Mesenchymal stem cell (in vitro differentiated cells and primary cell): Measurements from ENCODE around the gene GPR108.

Experiments
- DNase-seq: peaks from one replicate; pipeline ENCODE4 v3.0.0-alpha.2; 2013
- H2AFZ ChIP-seq: one replicate; pipeline ENCODE4 v1.6.1; 2013; ENCODE audit warnings: low read depth, mild to moderate bottlenecking, control low read depth, inconsistent platforms, low read length, moderate library complexity
- H2AK5ac ChIP-seq: 2 replicates; pipeline ENCODE4 v1.6.1; 2013; ENCODE audit warnings: low read length, moderate library complexity, mild to moderate bottlenecking, inconsistent platforms; ENCODE audit not compliant: severe bottlenecking
- H2BK120ac ChIP-seq: one replicate; pipeline ENCODE4 v1.6.1; 2013; ENCODE audit warnings: low read depth, mild to moderate bottlenecking, inconsistent platforms, low read length, moderate library complexity
- H2BK12ac ChIP-seq, 2 experiments: one replicate each; pipeline ENCODE4 v1.6.1; 2013; ENCODE audit warnings: inconsistent platforms in 2 of 2, low read length in 2 of 2, mild to moderate bottlenecking in 2 of 2, moderate library complexity in 2 of 2, control low read depth in 1 of 2
- H2BK15ac ChIP-seq: one replicate; pipeline ENCODE4 v1.6.1; 2013; ENCODE audit warnings: mild to moderate bottlenecking, low read depth, inconsistent platforms; ENCODE audit not compliant: poor library complexity, severe bottlenecking
- H2BK5ac ChIP-seq: 2 replicates; pipeline ENCODE4 v1.6.1; 2013; ENCODE audit warnings: low read depth, mild to moderate bottlenecking, low read length, control low read depth, inconsistent platforms; ENCODE audit not compliant: poor library complexity, severe bottlenecking
- H3K14ac ChIP-seq, 2 experiments: one replicate each; pipeline ENCODE4 v1.6.1; 2013; ENCODE audit warnings: inconsistent platforms in 2 of 2, low read length in 2 of 2, control low read depth in 1 of 2, mild to moderate bottlenecking in 1 of 2, moderate library complexity in 1 of 2
- H3K18ac ChIP-seq, 2 experiments: one replicate each; pipeline ENCODE4 v1.6.1; 2013; ENCODE audit warnings: inconsistent platforms in 2 of 2, low read length in 2 of 2, control low read depth in 1 of 2, low read depth in 1 of 2, mild to moderate bottlenecking in 1 of 2
- H3K23ac ChIP-seq, 2 experiments: one replicate each; pipeline ENCODE4 v1.6.1; 2013; ENCODE audit warnings: inconsistent platforms in 2 of 2, low read length in 2 of 2, mild to moderate bottlenecking in 2 of 2, moderate library complexity in 2 of 2, control low read depth in 1 of 2
- H3K27ac ChIP-seq: 2 replicates; pipeline ENCODE4 v1.5.1; 2013; ENCODE audit warnings: mild to moderate bottlenecking, moderate library complexity, low read length, control low read depth, inconsistent platforms; ENCODE audit not compliant: poor library complexity, severe bottlenecking
- H3K27me3 ChIP-seq, 2 experiments: 2 replicates each; pipeline versions ENCODE4 v1.6.1 to v1.7.0; 2013; ENCODE audit warnings: low read length in 2 of 2, mild to moderate bottlenecking in 2 of 2, moderate library complexity in 2 of 2, control low read depth in 1 of 2, inconsistent platforms in 1 of 2; ENCODE audit not compliant: control insufficient read depth in 1 of 2, insufficient read depth in 1 of 2
- H3K36me3 ChIP-seq, 2 experiments: 2 replicates each; pipeline versions ENCODE4 v1.6.1 to v1.7.0; 2013; ENCODE audit warnings: low read length in 2 of 2, control low read depth in 1 of 2, inconsistent platforms in 1 of 2, low read depth in 1 of 2, mild to moderate bottlenecking in 1 of 2; ENCODE audit not compliant: insufficient read depth in 2 of 2, control insufficient read depth in 1 of 2
- H3K4ac ChIP-seq, 2 experiments: one replicate each; pipeline ENCODE4 v1.6.1; 2013; ENCODE audit warnings: inconsistent platforms in 2 of 2, low read length in 2 of 2, mild to moderate bottlenecking in 2 of 2, moderate library complexity in 2 of 2, control low read depth in 1 of 2, low read depth in 1 of 2
- H3K4me1 ChIP-seq: 2 replicates; pipeline ENCODE4 v1.6.1; 2013; ENCODE audit warnings: low read depth, low read length, control low read depth; ENCODE audit not compliant: control insufficient read depth, insufficient read depth
- H3K4me2 ChIP-seq: 2 replicates; pipeline ENCODE4 v1.6.1; 2013; ENCODE audit warnings: low read length, mild to moderate bottlenecking, inconsistent platforms; ENCODE audit not compliant: poor library complexity, severe bottlenecking
- H3K4me3 ChIP-seq, 2 experiments: 2 replicates each; pipeline versions ENCODE4 v1.5.1 to v1.7.0; 2013; ENCODE audit warnings: low read length in 2 of 2, mild to moderate bottlenecking in 2 of 2, control low read depth in 1 of 2, low read depth in 1 of 2; ENCODE audit not compliant: insufficient read depth in 1 of 2
- H3K79me1 ChIP-seq: replicated peaks from 2 replicates; pipeline ENCODE4 v1.6.1; 2013; ENCODE audit warnings: mild to moderate bottlenecking, control low read depth, low read length, inconsistent platforms; ENCODE audit not compliant: poor library complexity, severe bottlenecking
- H3K9ac ChIP-seq: 2 replicates; pipeline ENCODE4 v1.7.0; 2013; ENCODE audit warnings: mild to moderate bottlenecking, low read length, moderate library complexity
- H3K9me3 ChIP-seq: 2 replicates; pipeline ENCODE4 v1.7.0; 2013; ENCODE audit warnings: mild to moderate bottlenecking, low read length; ENCODE audit not compliant: control insufficient read depth
- H4K8ac ChIP-seq: one replicate; pipeline ENCODE4 v1.6.1; 2013; ENCODE audit warnings: inconsistent platforms, mild to moderate bottlenecking, low read length, moderate library complexity
- H4K91ac ChIP-seq: one replicate; pipeline ENCODE4 v1.6.1; 2013; ENCODE audit warnings: mild to moderate bottlenecking, low read length, inconsistent platforms
- WGBS: methylation state at CpG from one replicate; pipeline ENCODE4 v1.1.7; 2013; ENCODE audit warnings: mixed read lengths; 5-methylcytosine and 5-hydroxymethylcytosine counted together

The GPR108 gene

GRCh38 chr19:6712692-6713670 lies 24.4 kb downstream of the GPR108 start:
- Histone ChIP-seq H2AFZ (no peak overlapping the region), H3K14ac (no peak overlapping the region), H3K4ac (no peak overlapping the region), H2BK5ac (no peak overlapping the region), H3K79me1 (no peaks in the 10 kb centered on the region), H3K4me2 (no peak overlapping the region), H3K4me3 (no peak overlapping the region), H3K36me3 (peaks cover 0 to 58% of the 10 kb centered on the region in 2 experiments), H3K23ac (no peak overlapping the region), H2BK12ac (no peak overlapping the region), H3K27me3 (peaks cover 10 to 25% of the 10 kb centered on the region in 2 experiments), H4K8ac (no peak overlapping the region), H3K18ac (no peak overlapping the region), H3K4me1 (peaks cover 4% of the 10 kb centered on the region), H3K9me3 (no peaks in the 10 kb centered on the region), H2AK5ac (no peak overlapping the region), H2BK15ac (no peak overlapping the region), H2BK120ac (no peak overlapping the region), H3K9ac (no peak overlapping the region), H4K91ac (no peak overlapping the region), H3K27ac (no peak overlapping the region)
- no peak for DNase-seq
- 88% methylated on average over 19 of the region's 20 CpGs for WGBS

DNA sequence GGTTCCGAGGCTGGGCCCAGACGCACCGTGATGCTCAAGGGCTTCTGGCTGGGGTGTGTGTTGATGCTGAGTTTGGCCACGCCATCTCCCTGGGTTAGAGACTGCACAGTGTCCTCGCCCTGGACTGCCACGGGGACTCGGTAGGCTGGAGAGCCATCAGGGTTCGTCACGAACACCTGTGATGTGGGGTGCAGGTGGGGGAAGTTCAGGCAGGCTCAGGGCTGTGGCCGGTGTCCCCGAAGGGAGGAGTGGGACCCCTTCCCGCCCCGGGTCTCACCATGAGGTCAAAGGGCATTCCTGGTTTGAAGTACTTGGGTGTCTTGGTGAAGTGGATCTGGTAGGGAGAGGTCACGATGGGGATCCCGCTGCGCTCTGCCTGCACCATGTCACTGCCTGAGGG lies 25.1 kb downstream of the GPR108 start:
- H2AK5ac ChIP-seq: no peak overlapping the region
- H3K4me3 ChIP-seq: no peak overlapping the region
- H3K18ac ChIP-seq: no peak overlapping the region
- H4K8ac ChIP-seq: no peak overlapping the region
- H3K27ac ChIP-seq: no peak overlapping the region
- no peak for DNase-seq
- H3K23ac ChIP-seq: no peak overlapping the region
- H3K79me1 ChIP-seq: no peaks in the 10 kb centered on the region
- H3K36me3 ChIP-seq: peaks cover 0 to 51% of the 10 kb centered on the region in 2 experiments
- H2BK5ac ChIP-seq: no peak overlapping the region
- no peak overlapping the region for H2BK12ac ChIP-seq
- peaks cover 4% of the 10 kb centered on the region for H3K4me1 ChIP-seq
- no peak overlapping the region for H3K14ac ChIP-seq
- no peaks in the 10 kb centered on the region for H3K9me3 ChIP-seq
- no peak overlapping the region for H3K4ac ChIP-seq
- H2BK15ac ChIP-seq: no peak overlapping the region
- H2AFZ ChIP-seq: no peak overlapping the region
- no peak overlapping the region for H2BK120ac ChIP-seq
- no peak overlapping the region for H3K4me2 ChIP-seq
- H3K9ac ChIP-seq: no peak overlapping the region
- peaks cover 10 to 25% of the 10 kb centered on the region in 2 experiments for H3K27me3 ChIP-seq
- WGBS: 94% methylated on average over 15 of the region's 16 CpGs
- no peak overlapping the region for H4K91ac ChIP-seq

DNA sequence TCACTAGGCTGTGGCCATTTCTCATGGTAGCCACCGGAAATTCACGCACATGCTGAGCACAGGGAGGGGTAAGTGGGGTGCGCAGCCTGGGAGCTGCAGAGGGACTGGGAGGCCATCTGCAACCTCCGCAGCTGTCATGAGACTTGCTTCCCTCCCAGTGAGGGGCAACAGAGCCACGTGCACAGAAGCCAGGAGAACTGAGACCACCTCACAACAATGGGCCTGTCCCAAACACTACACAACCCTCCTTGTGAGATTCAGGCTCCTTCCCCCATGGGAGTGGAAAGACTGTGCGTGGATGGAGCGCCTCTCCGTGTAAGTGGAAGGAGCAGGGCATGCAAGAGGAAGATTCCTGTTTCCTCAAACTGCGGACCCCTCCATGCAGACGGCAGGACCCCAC lies 25.8 kb downstream of the GPR108 start:
- Histone ChIP-seq H3K36me3 (peaks cover 0 to 45% of the 10 kb centered on the region in 2 experiments), H2BK15ac (no peak overlapping the region), H3K9ac (no peak overlapping the region), H3K4me3 (no peak overlapping the region), H3K4me2 (no peak overlapping the region), H3K79me1 (no peaks in the 10 kb centered on the region), H3K14ac (no peak overlapping the region), H3K23ac (no peak overlapping the region), H3K27me3 (peaks cover 10 to 25% of the 10 kb centered on the region in 2 experiments), H3K18ac (no peak overlapping the region), H3K9me3 (no peaks in the 10 kb centered on the region), H4K8ac (no peak overlapping the region), H2AK5ac (no peak overlapping the region), H2BK120ac (no peak overlapping the region), H3K4ac (no peak overlapping the region), H2AFZ (no peak overlapping the region), H3K4me1 (peaks cover 4% of the 10 kb centered on the region), H2BK5ac (no peak overlapping the region), H2BK12ac (no peak overlapping the region), H4K91ac (no peak overlapping the region), H3K27ac (no peak overlapping the region)
- 79% methylated on average over 9 of the region's 10 CpGs for WGBS
- DNase-seq: no peak

DNA sequence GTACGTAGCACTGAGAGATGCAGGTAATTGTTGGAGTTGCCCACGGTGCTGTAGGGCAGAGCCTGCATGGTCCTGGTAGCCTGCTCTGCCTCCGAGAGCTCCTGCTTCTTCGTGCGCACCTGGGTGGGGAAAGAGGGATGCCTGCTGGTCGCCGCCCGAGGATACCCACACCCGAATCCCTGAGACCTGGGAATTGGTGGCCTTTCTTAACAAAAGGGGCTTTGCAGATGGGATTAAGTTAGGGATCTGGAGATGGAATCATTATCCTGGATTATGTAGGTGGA lies 26.4 kb downstream of the GPR108 start:
- 64% methylated on average over 9 of the region's 9 CpGs for WGBS
- no peak overlapping the region for H4K91ac ChIP-seq
- no peak overlapping the region for H3K9ac ChIP-seq
- no peak overlapping the region for H3K4me3 ChIP-seq
- H2BK120ac ChIP-seq: no peak overlapping the region
- no peak overlapping the region for H2BK12ac ChIP-seq
- no peak overlapping the region for H2BK5ac ChIP-seq
- peaks cover 4% of the 10 kb centered on the region for H3K4me1 ChIP-seq
- DNase-seq: no peak
- no peak overlapping the region for H3K4ac ChIP-seq
- no peak overlapping the region for H4K8ac ChIP-seq
- H3K27me3 ChIP-seq: peaks cover 10 to 25% of the 10 kb centered on the region in 2 experiments
- H3K14ac ChIP-seq: no peak overlapping the region
- H3K36me3 ChIP-seq: peaks cover 0 to 39% of the 10 kb centered on the region in 2 experiments
- no peak overlapping the region for H3K4me2 ChIP-seq
- no peak overlapping the region for H3K23ac ChIP-seq
- H2AK5ac ChIP-seq: no peak overlapping the region
- no peaks in the 10 kb centered on the region for H3K9me3 ChIP-seq
- H3K79me1 ChIP-seq: no peaks in the 10 kb centered on the region
- no peak overlapping the region for H3K27ac ChIP-seq
- no peak overlapping the region for H2BK15ac ChIP-seq
- no peak overlapping the region for H3K18ac ChIP-seq
- no peak overlapping the region for H2AFZ ChIP-seq
